Effector memory CD4-positive, alpha-beta T cell (primary cell): Measurements from ENCODE around the gene PNPLA8.

ENCODE experiments used
- DNase-seq, 3 donors: peaks; one replicate each; pipeline ENCODE4 v3.0.0-alpha.2; 2020
- H3K27ac ChIP-seq: 2 replicates; pipeline ENCODE4 v1.7.0; 2013; ENCODE audit warnings: mild to moderate bottlenecking, low read length, moderate library complexity; ENCODE audit not compliant: insufficient read depth, poor library complexity, severe bottlenecking
- H3K27me3 ChIP-seq: replicated peaks from 2 replicates; pipeline ENCODE4 v1.7.0; 2013; ENCODE audit warnings: mild to moderate bottlenecking, low read length; ENCODE audit not compliant: insufficient read depth, control insufficient read depth, poor library complexity, severe bottlenecking
- H3K36me3 ChIP-seq: 2 replicates; pipeline ENCODE4 v1.7.0; 2013; ENCODE audit warnings: mild to moderate bottlenecking, low read length, moderate library complexity; ENCODE audit not compliant: control insufficient read depth, insufficient read depth
- H3K4me1 ChIP-seq: 2 replicates; pipeline ENCODE4 v1.7.0; 2013; ENCODE audit warnings: low read length, mild to moderate bottlenecking; ENCODE audit not compliant: control insufficient read depth, insufficient read depth, poor library complexity, severe bottlenecking
- H3K4me3 ChIP-seq: 2 replicates; pipeline ENCODE4 v1.7.0; 2013; ENCODE audit warnings: low read length, low read depth, mild to moderate bottlenecking; ENCODE audit not compliant: insufficient read depth, poor library complexity, severe bottlenecking
- H3K9me3 ChIP-seq: 2 replicates; pipeline ENCODE4 v1.7.0; 2013; ENCODE audit warnings: mild to moderate bottlenecking, low read length, moderate library complexity; ENCODE audit not compliant: control insufficient read depth

Gene PNPLA8

DNA sequence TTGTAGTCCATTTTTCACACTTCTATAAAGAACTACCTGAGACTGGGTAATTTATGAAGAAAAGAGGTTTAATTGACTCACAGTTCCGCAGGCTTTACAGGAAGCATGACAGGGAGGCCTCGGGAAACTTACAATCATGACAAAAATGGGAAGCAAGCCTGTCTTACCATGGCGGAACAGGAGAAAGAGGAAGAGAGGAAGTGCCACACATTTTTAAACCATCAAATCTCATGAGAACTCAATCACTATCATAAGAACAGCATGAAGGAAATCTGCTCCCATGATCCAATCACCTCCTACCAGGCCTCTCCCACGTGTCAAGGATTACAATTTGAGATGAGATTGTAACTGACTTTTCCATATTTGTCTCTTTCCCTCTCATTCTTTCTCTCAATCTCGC, 9.3 kb upstream of the PNPLA8 start:
- no peak overlapping the region for H3K4me3 ChIP-seq
- H3K36me3 ChIP-seq, result no peaks in the 10 kb centered on the region
- DNase-seq, result no peak
- H3K9me3 ChIP-seq, result no peaks in the 10 kb centered on the region
- H3K27ac ChIP-seq, result no peak overlapping the region
- H3K27me3 ChIP-seq, result no peaks in the 10 kb centered on the region
- no peaks in the 10 kb centered on the region for H3K4me1 ChIP-seq

DNA sequence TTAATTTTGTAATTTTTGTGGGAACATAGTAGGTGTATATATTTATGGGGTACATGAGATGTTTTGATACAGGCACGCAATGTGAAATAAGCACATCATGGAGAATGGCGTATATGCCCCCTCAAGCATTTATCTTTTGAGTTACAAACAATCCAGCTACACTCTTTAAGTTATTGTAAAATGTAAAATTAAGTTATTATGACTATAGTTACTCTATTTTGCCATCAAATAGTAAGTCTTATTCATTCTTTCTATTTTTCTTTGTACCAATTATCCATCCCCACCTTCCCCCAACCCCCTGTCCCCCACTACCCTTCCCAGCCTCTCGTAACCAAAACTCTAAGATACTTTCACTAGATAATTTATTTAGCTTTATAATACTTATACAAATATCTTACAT, 7.8 kb upstream of the PNPLA8 start:
- Histone ChIP-seq H3K4me1 (no peaks in the 10 kb centered on the region), H3K36me3 (no peaks in the 10 kb centered on the region), H3K9me3 (no peaks in the 10 kb centered on the region), H3K27me3 (no peaks in the 10 kb centered on the region), H3K4me3 (no peak overlapping the region), H3K27ac (no peak overlapping the region)
- no peak for DNase-seq

DNA sequence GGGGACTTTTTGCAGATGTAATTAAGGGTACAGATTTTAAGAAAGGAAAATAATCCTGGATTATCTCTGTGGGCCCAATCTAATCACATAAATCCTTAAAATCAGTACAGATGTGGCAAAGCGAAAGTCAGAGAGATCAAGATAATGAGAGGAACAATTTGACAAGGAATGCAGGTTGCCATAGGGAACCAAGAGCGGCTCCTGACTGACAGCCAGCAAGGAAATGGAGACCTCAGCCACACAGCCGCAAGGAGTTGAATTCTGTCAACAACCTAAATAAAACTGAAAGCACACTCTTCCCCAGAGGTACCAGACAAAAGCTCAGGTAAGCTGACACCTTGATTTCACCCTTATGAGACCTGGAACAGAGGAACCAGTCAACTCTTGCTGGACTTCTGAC, 3.4 kb upstream of the PNPLA8 start:
- DNase-seq, result no peak
- Histone ChIP-seq H3K4me1 (peaks cover 6% of the 10 kb centered on the region), H3K27ac (no peak overlapping the region), H3K36me3 (no peaks in the 10 kb centered on the region), H3K4me3 (no peak overlapping the region), H3K9me3 (no peaks in the 10 kb centered on the region), H3K27me3 (no peaks in the 10 kb centered on the region)

DNA sequence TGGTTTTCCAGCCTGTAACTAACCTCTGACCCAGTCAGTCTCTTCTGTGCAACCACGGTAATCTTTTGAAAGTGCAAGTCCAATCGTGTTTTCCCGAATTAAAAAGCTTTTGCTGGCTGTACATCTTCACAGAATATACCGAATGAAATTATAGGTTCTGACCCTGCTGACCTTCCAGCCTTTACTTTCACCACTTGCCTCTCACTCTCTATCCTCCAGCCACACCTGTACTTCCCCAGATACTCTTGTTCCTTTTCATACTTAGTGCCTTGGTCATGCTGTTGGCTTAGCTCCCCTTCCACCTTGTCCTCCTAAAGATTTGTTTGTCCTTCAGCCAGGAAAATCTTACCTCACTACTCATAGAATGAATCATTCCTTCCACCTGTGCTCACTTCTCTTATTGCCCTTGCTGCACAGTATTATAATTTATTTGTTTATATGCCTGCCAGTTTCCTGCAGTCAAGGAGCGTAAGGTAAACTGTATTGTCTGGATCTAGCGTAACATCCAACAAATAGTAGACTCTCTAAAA, 2.3 kb upstream of the PNPLA8 start:
- H3K27ac ChIP-seq, result no peak overlapping the region
- peaks cover 6% of the 10 kb centered on the region for H3K4me1 ChIP-seq
- no peak overlapping the region for H3K4me3 ChIP-seq
- H3K9me3 ChIP-seq, result no peaks in the 10 kb centered on the region
- no peaks in the 10 kb centered on the region for H3K27me3 ChIP-seq
- DNase-seq, result no peak
- no peaks in the 10 kb centered on the region for H3K36me3 ChIP-seq

DNA sequence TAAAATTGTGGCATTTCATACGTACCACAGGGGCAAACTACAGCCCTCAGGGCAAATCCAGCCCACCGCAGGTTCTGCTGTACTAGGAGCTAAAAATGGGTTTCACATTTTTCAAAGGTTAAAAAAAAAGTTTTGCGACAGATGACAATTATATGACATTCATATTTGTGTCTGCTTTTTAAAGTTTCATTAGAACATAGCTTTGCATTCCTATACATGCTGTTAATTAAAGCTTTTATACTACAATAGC, 758 bp upstream of the PNPLA8 start:
- no peak for DNase-seq
- Histone ChIP-seq H3K36me3 (no peaks in the 10 kb centered on the region), H3K27me3 (no peaks in the 10 kb centered on the region), H3K4me3 (peak overlapping the region; percentile 71), H3K27ac (peak overlapping the region; percentile 97), H3K4me1 (peaks cover 6% of the 10 kb centered on the region), H3K9me3 (no peaks in the 10 kb centered on the region)

DNA sequence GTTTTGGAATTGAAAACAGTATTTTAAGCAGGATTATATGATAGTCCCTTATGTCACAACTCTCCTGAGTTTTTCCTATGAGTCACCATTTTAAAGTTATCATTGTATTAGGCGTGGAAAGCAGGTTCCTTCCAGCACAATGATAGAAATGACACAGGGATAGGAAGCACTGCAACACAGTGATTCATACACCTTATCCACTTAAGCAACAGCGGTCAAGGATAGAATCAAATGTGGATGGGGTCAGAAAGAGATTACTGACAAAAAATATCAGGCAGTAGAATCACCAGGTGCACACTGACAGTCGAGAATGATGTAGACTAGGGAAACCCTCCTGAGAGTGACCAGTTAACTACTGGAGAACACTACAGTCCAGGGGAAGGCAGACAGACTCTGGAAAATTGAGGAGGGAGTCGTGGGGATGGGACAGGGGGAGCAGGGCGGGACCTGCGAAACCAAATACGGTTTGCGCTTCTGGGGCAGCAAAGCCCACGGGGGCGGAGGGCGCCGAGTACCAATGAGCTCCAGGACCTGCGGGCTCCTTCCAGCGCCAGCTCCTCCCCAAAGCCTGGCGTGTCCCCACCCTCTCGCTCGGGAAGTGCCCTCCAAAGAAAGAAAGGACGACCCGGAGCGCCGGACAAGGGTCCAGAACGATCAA, 479 bp downstream of the PNPLA8 start:
- DNase-seq, result no peak
- H3K9me3 ChIP-seq, result no peaks in the 10 kb centered on the region

DNA sequence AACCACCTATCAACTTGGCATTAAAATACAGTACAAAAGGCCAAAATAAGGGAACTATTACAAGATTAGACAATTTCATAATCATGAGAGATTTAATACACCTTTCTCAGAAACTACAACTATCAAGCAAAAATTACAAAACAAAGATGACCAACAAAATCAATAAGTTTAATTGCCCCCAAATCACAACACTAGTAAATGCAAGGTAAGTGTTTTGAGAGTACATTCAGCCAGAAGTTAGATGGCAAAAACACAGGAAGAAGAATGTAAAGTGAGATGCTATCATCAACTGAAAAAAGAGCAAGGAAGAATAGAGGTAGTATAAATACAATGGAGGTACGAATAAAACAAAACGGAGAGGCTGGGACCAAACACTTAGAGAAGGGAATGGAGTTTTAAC, 3.2 kb downstream of the PNPLA8 start:
- no peak for DNase-seq
- Histone ChIP-seq H3K4me1 (peaks cover 6% of the 10 kb centered on the region), H3K27me3 (no peaks in the 10 kb centered on the region), H3K27ac (no peak overlapping the region), H3K36me3 (peaks cover 15% of the 10 kb centered on the region), H3K9me3 (no peaks in the 10 kb centered on the region), H3K4me3 (no peak overlapping the region)

More for the DNA sequence above, 479 bp downstream of the PNPLA8 start:
- Histone ChIP-seq H3K4me3 (peak overlapping the region; percentile 86), H3K4me1 (peaks cover 6% of the 10 kb centered on the region), H3K27me3 (no peaks in the 10 kb centered on the region), H3K36me3 (no peaks in the 10 kb centered on the region), H3K27ac (peak overlapping the region; percentile 94)

DNA sequence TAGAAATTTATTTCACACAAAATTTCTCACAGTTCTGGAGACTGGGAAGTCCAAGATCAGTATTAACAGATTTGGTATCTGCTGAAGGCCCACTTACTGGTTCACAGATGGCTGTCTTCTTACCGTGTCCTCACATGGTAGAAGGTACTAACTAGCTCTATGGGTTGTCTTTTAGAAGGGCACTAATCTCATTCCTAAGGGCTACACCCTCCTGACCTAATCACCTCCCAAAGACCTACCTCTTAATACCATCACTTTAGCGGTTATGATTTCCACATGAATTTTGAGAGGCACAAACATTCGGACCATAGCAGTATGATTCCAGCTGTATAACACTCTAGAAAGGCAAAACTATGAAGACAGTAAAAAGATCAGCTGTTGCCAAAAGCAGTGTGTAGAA, 8.0 kb downstream of the PNPLA8 start:
- Histone ChIP-seq H3K27me3 (no peaks in the 10 kb centered on the region), H3K4me3 (no peak overlapping the region), H3K36me3 (peaks cover 23% of the 10 kb centered on the region), H3K4me1 (no peaks in the 10 kb centered on the region), H3K9me3 (no peaks in the 10 kb centered on the region), H3K27ac (no peak overlapping the region)
- no peak for DNase-seq

DNA sequence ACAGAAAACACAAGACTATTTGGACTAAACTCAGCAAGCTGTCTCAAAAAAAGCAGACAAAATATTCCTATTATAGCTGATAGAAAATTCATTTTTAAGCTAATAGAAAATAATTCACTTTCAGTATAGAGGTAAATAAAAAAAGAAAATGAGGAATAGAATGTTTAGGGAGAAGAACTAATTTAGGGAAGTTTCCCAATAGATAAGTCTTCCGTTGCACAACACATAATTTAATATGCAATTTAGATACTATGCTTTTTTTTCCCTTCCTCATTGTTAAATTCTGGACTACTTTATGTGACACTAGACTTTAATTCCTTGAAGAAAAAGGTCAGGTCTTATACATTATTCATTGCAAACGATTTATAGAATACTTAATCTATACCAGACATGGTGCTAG, 10.3 kb downstream of the PNPLA8 start:
- H3K27me3 ChIP-seq, result no peaks in the 10 kb centered on the region

DNA sequence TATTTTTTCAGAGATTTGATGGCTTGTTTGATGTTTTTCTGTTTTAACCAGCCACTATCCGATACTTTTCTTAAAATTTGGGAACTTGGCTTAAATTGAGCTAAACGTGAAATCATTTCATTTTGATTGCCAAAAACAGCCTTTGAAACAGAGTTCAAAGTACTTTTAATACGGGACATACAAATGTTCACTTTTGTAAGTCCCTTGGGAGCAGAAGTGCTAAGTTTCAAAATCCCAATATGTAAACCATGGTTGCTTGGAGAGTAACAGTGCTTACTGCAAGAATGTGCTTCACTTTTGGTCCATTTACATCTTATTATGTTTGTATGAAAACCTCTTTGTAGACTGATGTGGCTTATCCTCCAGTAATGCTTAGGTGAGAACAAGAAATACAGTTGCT, 10.9 kb downstream of the PNPLA8 start:
- Histone ChIP-seq H3K4me3 (no peak overlapping the region), H3K27me3 (no peaks in the 10 kb centered on the region), H3K27ac (no peak overlapping the region), H3K36me3 (peaks cover 32% of the 10 kb centered on the region), H3K4me1 (no peaks in the 10 kb centered on the region), H3K9me3 (no peaks in the 10 kb centered on the region)
- no peak for DNase-seq

More for the DNA sequence above, 10.3 kb downstream of the PNPLA8 start:
- Histone ChIP-seq H3K9me3 (no peaks in the 10 kb centered on the region), H3K4me3 (no peak overlapping the region), H3K4me1 (no peaks in the 10 kb centered on the region), H3K36me3 (peaks cover 34% of the 10 kb centered on the region), H3K27ac (no peak overlapping the region)
- no peak for DNase-seq
